WTC11 (cell line): ENCODE measurements around the gene CBY1. TPM values are rescaled to one million over a fixed set of nuclear protein-coding genes. Genes with fewer than 3 reads are reported as not detected.

Experiments
- ATAC-seq: fragments of 200-7000 bp; cut with Tn5 transposase; 2 replicates; pipeline ENCODE4 v1.10.0; 2021; ENCODE audit warnings: mild to moderate bottlenecking, moderate library complexity
- CTCF ChIA-PET: fragments of 300-600 bp; sonication (Branson Sonifier 250); formaldehyde crosslinking; loops from one replicate; lab custom pipeline; 2021; ENCODE audit warnings: antibody characterized with exemption; lab: Charles Lee
- POLR2A ChIA-PET: fragments of 350-600 bp; sonication (Branson Sonifier 250); formaldehyde crosslinking; loops from one replicate; lab custom pipeline; 2021; ENCODE audit warnings: antibody characterized with exemption; lab: Charles Lee
- DNase-seq: peaks from one replicate; pipeline ENCODE4 v3.0.0; 2021; ENCODE audit warnings: low spot score
- H3K27ac Mint-ChIP-seq: 2 replicates; pipeline ENCODE4 v1.8.0; 2021; ENCODE audit warnings: mixed read lengths
- H3K27me3 Mint-ChIP-seq: 2 replicates; pipeline ENCODE4 v1.8.0; 2021; ENCODE audit warnings: low read depth, mild to moderate bottlenecking, moderate library complexity, mixed read lengths
- H3K36me3 Mint-ChIP-seq: 2 replicates; pipeline ENCODE4 v1.8.0; 2021; ENCODE audit warnings: mixed read lengths
- H3K4me1 Mint-ChIP-seq: 2 replicates; pipeline ENCODE4 v1.8.0; 2022; ENCODE audit warnings: mixed read lengths
- H3K4me3 Mint-ChIP-seq: 2 replicates; pipeline ENCODE4 v1.8.0; 2021; ENCODE audit warnings: mild to moderate bottlenecking, moderate library complexity, mixed read lengths
- H3K9me3 Mint-ChIP-seq: 2 replicates; pipeline ENCODE4 v1.8.0; 2021; ENCODE audit warnings: mixed read lengths
- ETV6 ChIP-seq: sonication (generic); formaldehyde crosslinking; IDR thresholded peaks from 2 replicates; pipeline ENCODE4 v1.8.1; 2022; ENCODE audit warnings: mild to moderate bottlenecking, missing genetic modification reagents
- KAT7 ChIP-seq: sonication (generic); formaldehyde crosslinking; IDR thresholded peaks from 2 replicates; pipeline ENCODE4 v1.8.1; 2023; ENCODE audit warnings: missing genetic modification reagents, mild to moderate bottlenecking, borderline replicate concordance
- NR1H2 ChIP-seq: sonication (generic); formaldehyde crosslinking; IDR thresholded peaks from 2 replicates; pipeline ENCODE4 v1.9.0; 2021; ENCODE audit warnings: mild to moderate bottlenecking, moderate library complexity, missing genetic modification reagents
- NR2C2 ChIP-seq: sonication (generic); formaldehyde crosslinking; IDR thresholded peaks from 2 replicates; pipeline ENCODE4 v1.8.0; 2022; ENCODE audit warnings: mild to moderate bottlenecking, missing genetic modification reagents
- NR3C1 ChIP-seq: sonication (generic); formaldehyde crosslinking; conservative IDR thresholded peaks from 2 replicates; pipeline ENCODE4 v1.8.1; 2023; ENCODE audit warnings: low read depth, mild to moderate bottlenecking, missing genetic modification reagents
- RORB ChIP-seq: fragments of 250-450 bp; sonication (Bioruptor Pico); IDR thresholded peaks from 2 replicates; pipeline ENCODE4 v1.9.0; 2021; ENCODE audit warnings: mild to moderate bottlenecking
- TCF7 ChIP-seq: sonication (generic); formaldehyde crosslinking; IDR thresholded peaks from 2 replicates; pipeline ENCODE4 v1.8.0; 2022; ENCODE audit warnings: mild to moderate bottlenecking, low read depth, missing genetic modification reagents, moderate library complexity
- TP53 ChIP-seq: sonication (generic); formaldehyde crosslinking; IDR thresholded peaks from 2 replicates; pipeline ENCODE4 v1.8.1; 2023; ENCODE audit warnings: mild to moderate bottlenecking, missing genetic modification reagents
- USF2 ChIP-seq: sonication (generic); formaldehyde crosslinking; IDR thresholded peaks from 2 replicates; pipeline ENCODE4 v1.8.1; 2023; ENCODE audit warnings: mild to moderate bottlenecking, missing genetic modification reagents, moderate library complexity
- ZBTB21 ChIP-seq: sonication (generic); formaldehyde crosslinking; IDR thresholded peaks from 2 replicates; pipeline ENCODE4 v1.8.1; 2023; ENCODE audit warnings: mild to moderate bottlenecking, missing genetic modification reagents, borderline replicate concordance
- ZNF121 ChIP-seq: sonication (generic); formaldehyde crosslinking; IDR thresholded peaks from 2 replicates; pipeline ENCODE4 v1.8.0; 2023; ENCODE audit warnings: missing genetic modification reagents
- ZNF138 ChIP-seq: sonication (generic); formaldehyde crosslinking; conservative IDR thresholded peaks from 2 replicates; pipeline ENCODE4 v1.8.1; 2022; ENCODE audit warnings: mild to moderate bottlenecking, moderate library complexity, missing genetic modification reagents
- ZNF232 ChIP-seq: sonication (generic); formaldehyde crosslinking; IDR thresholded peaks from 2 replicates; pipeline ENCODE4 v1.8.0; 2022; ENCODE audit warnings: mild to moderate bottlenecking, missing genetic modification reagents
- ZNF263 ChIP-seq: sonication (generic); formaldehyde crosslinking; IDR thresholded peaks from 2 replicates; pipeline ENCODE4 v1.8.1; 2022; ENCODE audit warnings: low read depth, mild to moderate bottlenecking, moderate library complexity, missing genetic modification reagents
- ZNF317 ChIP-seq: sonication (generic); formaldehyde crosslinking; IDR thresholded peaks from 2 replicates; pipeline ENCODE4 v1.8.1; 2023; ENCODE audit warnings: low read depth, mild to moderate bottlenecking, moderate library complexity, missing genetic modification reagents, borderline replicate concordance
- ZNF416 ChIP-seq: fragments of 250-450 bp; sonication (Bioruptor Pico); IDR thresholded peaks from 2 replicates; pipeline ENCODE4 v1.9.0; 2021; ENCODE audit warnings: mild to moderate bottlenecking, inconsistent platforms
- total RNA-seq: library from RNA; stranded (reverse); gene quantifications from 3 replicates; pipeline ENCODE4 v1.2.3, GENCODE V29; 2021
- TF ChIP-seq, protein P1 (sequence below): fragments of 250-450 bp; sonication (Bioruptor Pico); conservative IDR thresholded peaks from 2 replicates; pipeline ENCODE4 v1.9.0; 2021; ENCODE audit warnings: mild to moderate bottlenecking
- TF ChIP-seq, protein P2 (sequence below): fragments of 200-600 bp; IDR thresholded peaks from 2 replicates; pipeline ENCODE4 v1.8.0; 2022; ENCODE audit warnings: antibody characterized with exemption
- TF ChIP-seq, protein P3 (sequence below): sonication (generic); formaldehyde crosslinking; IDR thresholded peaks from 2 replicates; pipeline ENCODE4 v1.8.1; 2022; ENCODE audit warnings: low read depth, mild to moderate bottlenecking, moderate library complexity, missing genetic modification reagents, borderline replicate concordance
- TF ChIP-seq, protein P4 (sequence below): sonication (generic); formaldehyde crosslinking; IDR thresholded peaks from 2 replicates; pipeline ENCODE4 v1.8.1; 2022; ENCODE audit warnings: low read depth, missing genetic modification reagents, borderline replicate concordance

CBY1 gene
- total RNA-seq, 1 experiment from 2014 or later = 26.5 TPM

DNA sequence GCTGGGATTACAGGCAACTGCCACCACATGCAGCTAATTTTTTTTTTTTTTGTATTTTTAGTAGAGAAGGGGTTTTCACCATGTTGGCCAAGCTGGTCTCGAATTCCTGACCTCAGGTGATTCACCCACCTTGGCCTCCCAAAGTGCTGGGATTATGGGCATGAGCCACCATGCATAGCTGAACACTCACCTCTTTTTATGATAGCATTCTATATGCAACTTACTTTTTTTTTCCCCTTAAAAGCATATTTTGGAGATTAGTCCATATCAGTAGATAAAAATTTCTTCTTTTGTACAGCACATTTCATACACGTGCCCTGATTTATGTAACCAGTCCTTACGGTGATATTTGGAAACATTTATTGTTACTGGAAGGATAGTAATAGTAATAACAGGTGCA is 63.9 kb downstream of the CBY1 start:
- Mint-ChIP-seq H3K9me3 (no peaks in the 10 kb centered on the region), H3K27ac (no peak overlapping the region), H3K4me1 (peaks cover 7% of the 10 kb centered on the region; the same call in 1 of the 2 replicates), H3K36me3 (peaks cover 69% of the 10 kb centered on the region), H3K27me3 (no peaks in the 10 kb centered on the region)
- CTCF ChIA-PET = interaction anchor here (1.1 kb wide), 1 partner anchor 287 kb away, joined by 3 read pairs; no protein-coding TSS in a partner anchor
- POLR2A ChIA-PET = interaction anchor here (0.6 to 0.7 kb wide), 2 partner anchors 12 to 409 kb away, joined by 3 to 7 read pairs; no protein-coding TSS in a partner anchor
- ATAC-seq (no peak), DNase-seq (no peak)
- TF ChIP-seq ZNF121 (CRISPR knock-in tag) (no peak), ZNF263 (CRISPR knock-in tag) (no peak), ZNF317 (CRISPR knock-in tag) (no peak), ZNF416 (no peak), NR1H2 (CRISPR knock-in tag) (no peak), NR2C2 (no peak), ETV6 (CRISPR knock-in tag) (no peak), ZBTB21 (no peak), USF2 (CRISPR knock-in tag) (no peak), TCF7 (CRISPR knock-in tag) (no peak), TP53 (no peak), KAT7 (CRISPR knock-in tag) (no peak), ZNF138 (no peak), ZNF232 (CRISPR knock-in tag) (no peak), RORB (CRISPR knock-in tag) (no peak)
- TF ChIP-seq, protein P1, sequence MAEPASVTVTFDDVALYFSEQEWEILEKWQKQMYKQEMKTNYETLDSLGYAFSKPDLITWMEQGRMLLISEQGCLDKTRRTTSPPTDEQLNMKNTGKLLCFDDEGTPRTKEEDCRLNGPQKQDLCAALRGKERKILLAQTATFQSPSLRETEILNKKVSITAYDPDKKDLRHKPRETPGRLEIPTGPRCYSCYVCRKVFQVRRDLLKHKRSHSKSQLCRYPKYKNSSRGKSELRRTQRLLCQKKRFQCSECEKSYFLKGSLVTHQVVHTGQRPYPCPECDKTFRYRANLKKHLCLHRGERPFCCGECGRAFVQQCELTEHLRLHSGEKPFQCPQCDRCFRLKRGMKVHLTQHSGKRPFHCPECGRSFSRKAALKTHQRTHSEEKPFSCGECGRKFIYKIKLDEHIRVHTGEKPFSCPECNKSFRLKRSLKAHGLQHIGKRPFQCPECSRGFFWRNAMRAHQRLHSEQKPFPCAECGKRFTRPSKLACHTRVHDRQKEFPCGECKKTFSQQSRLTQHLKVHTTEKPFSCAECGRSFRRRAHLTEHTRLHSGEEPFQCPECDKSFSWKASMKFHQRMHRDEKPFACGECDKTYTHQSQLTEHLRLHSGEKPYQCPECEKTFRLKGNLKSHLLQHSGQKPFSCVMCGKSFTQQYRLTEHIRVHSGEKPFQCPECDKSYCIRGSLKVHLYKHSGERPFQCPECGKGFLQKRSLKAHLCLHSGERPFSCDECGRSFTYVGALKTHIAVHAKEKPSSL (CRISPR knock-in tag) = no peak
- TF ChIP-seq, protein P2, sequence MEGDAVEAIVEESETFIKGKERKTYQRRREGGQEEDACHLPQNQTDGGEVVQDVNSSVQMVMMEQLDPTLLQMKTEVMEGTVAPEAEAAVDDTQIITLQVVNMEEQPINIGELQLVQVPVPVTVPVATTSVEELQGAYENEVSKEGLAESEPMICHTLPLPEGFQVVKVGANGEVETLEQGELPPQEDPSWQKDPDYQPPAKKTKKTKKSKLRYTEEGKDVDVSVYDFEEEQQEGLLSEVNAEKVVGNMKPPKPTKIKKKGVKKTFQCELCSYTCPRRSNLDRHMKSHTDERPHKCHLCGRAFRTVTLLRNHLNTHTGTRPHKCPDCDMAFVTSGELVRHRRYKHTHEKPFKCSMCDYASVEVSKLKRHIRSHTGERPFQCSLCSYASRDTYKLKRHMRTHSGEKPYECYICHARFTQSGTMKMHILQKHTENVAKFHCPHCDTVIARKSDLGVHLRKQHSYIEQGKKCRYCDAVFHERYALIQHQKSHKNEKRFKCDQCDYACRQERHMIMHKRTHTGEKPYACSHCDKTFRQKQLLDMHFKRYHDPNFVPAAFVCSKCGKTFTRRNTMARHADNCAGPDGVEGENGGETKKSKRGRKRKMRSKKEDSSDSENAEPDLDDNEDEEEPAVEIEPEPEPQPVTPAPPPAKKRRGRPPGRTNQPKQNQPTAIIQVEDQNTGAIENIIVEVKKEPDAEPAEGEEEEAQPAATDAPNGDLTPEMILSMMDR = no peak
- TF ChIP-seq, protein P3, sequence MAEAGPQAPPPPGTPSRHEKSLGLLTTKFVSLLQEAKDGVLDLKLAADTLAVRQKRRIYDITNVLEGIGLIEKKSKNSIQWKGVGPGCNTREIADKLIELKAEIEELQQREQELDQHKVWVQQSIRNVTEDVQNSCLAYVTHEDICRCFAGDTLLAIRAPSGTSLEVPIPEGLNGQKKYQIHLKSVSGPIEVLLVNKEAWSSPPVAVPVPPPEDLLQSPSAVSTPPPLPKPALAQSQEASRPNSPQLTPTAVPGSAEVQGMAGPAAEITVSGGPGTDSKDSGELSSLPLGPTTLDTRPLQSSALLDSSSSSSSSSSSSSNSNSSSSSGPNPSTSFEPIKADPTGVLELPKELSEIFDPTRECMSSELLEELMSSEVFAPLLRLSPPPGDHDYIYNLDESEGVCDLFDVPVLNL = no peak
- TF ChIP-seq, protein P4, sequence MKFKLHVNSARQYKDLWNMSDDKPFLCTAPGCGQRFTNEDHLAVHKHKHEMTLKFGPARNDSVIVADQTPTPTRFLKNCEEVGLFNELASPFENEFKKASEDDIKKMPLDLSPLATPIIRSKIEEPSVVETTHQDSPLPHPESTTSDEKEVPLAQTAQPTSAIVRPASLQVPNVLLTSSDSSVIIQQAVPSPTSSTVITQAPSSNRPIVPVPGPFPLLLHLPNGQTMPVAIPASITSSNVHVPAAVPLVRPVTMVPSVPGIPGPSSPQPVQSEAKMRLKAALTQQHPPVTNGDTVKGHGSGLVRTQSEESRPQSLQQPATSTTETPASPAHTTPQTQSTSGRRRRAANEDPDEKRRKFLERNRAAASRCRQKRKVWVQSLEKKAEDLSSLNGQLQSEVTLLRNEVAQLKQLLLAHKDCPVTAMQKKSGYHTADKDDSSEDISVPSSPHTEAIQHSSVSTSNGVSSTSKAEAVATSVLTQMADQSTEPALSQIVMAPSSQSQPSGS = no peak
- TF ChIP-seq, all 79 proteins: peak for 0
- H3K4me3 Mint-ChIP-seq = no peak overlapping the region

GRCh38 chr22:38721551-38721950 is 65.1 kb downstream of the CBY1 start:
- Mint-ChIP-seq H3K36me3 (peaks cover 70% of the 10 kb centered on the region), H3K27ac (peak overlapping the region; percentile 48), H3K9me3 (no peaks in the 10 kb centered on the region), H3K27me3 (no peaks in the 10 kb centered on the region), H3K4me3 (no peak overlapping the region)
- no peak for DNase-seq
- no peak for ATAC-seq
- ChIA-PET POLR2A (no interaction called here), CTCF (interaction anchor here (1.0 kb wide), 1 partner anchor 48 kb away, joined by 4 read pairs; no protein-coding TSS in a partner anchor)
- TF ChIP-seq NR3C1 (CRISPR knock-in tag) = no peak
- TF ChIP-seq, all 79 proteins: peak for 0
- peaks cover 4% of the 10 kb centered on the region; the same call in 1 of the 2 replicates for H3K4me1 Mint-ChIP-seq

Other genes starting within 250 kb of the CBY1 start
- gene KCNJ4, start 201.4 kb upstream of the CBY1 start, total RNA-seq = 3.1 to 3.3 TPM (median 3.2 TPM) in 3 replicates
- 5.7 to 10.3 TPM (median 7.7 TPM) in 3 replicates for gene KDELR3, start 188.5 kb upstream of the CBY1 start, total RNA-seq
- gene DDX17, start 150.3 kb upstream of the CBY1 start, total RNA-seq = 399 to 507 TPM (median 489 TPM) in 3 replicates
- gene DMC1, start 86.5 kb upstream of the CBY1 start, total RNA-seq = 4.3 to 4.5 TPM (median 4.5 TPM) in 3 replicates
- gene FAM227A, start 246 bp upstream of the CBY1 start, total RNA-seq = 3.8 to 6.3 TPM (median 6.0 TPM) in 3 replicates
- gene TOMM22, start 25.3 kb downstream of the CBY1 start, total RNA-seq = 131 to 146 TPM (median 135 TPM) in 3 replicates
- 22.2 to 26.2 TPM (median 24.5 TPM) in 3 replicates for gene JOSD1, start 44.3 kb downstream of the CBY1 start, total RNA-seq
- gene GTPBP1, start 49.3 kb downstream of the CBY1 start, total RNA-seq = 98.9 to 108 TPM (median 101 TPM) in 3 replicates
- gene SUN2, start 99.4 kb downstream of the CBY1 start, total RNA-seq = 17.7 to 30.1 TPM (median 18.6 TPM) in 3 replicates
- gene DNAL4, start 137.5 kb downstream of the CBY1 start, total RNA-seq = 11.8 to 12.2 TPM (median 12.1 TPM) in 3 replicates
- gene NPTXR, start 187.4 kb downstream of the CBY1 start, total RNA-seq = 10.4 to 11.2 TPM (median 10.6 TPM) in 3 replicates
- gene CBX6, start 215.6 kb downstream of the CBY1 start, total RNA-seq = 21.5 to 27.0 TPM (median 23.8 TPM) in 3 replicates